T-helper 17 cell (primary cell): ENCODE measurements around the gene GRID2. TPM values are rescaled to one million over a fixed set of nuclear protein-coding genes. Genes with fewer than 3 reads are reported as not detected.
"Not testable (repeated sequence)": the region's sequence is repeated elsewhere in the genome, so short reads cannot be mapped to it uniquely, and the experiment has no call there.

Experiments
- ATAC-seq: fragments of 150-1000 bp; cut with Tn5 transposase; 2 replicates; pipeline ENCODE4 v1.10.0; 2021; ENCODE audit warnings: mild to moderate bottlenecking, moderate library complexity
- DNase-seq, 3 donors: peaks; one replicate each; pipeline versions ENCODE4 v3.0.0 to v3.0.0-alpha.2; 2020 to 2021
- H3K9me3 ChIP-seq: one replicate; pipeline ENCODE4 v1.7.0; 2013; ENCODE audit warnings: low read length, mild to moderate bottlenecking; ENCODE audit not compliant: control insufficient read depth, poor library complexity, severe bottlenecking
- H3K27ac Mint-ChIP-seq: one replicate; pipeline ENCODE4 v1.8.0; 2022; ENCODE audit warnings: mild to moderate bottlenecking, moderate library complexity, mixed read lengths
- H3K27me3 Mint-ChIP-seq: one replicate; pipeline ENCODE4 v1.8.0; 2022; ENCODE audit warnings: mixed read lengths
- H3K36me3 Mint-ChIP-seq: one replicate; pipeline ENCODE4 v1.8.0; 2022; ENCODE audit warnings: low read depth, mixed read lengths
- H3K4me1 Mint-ChIP-seq: one replicate; pipeline ENCODE4 v1.8.0; 2022; ENCODE audit warnings: mild to moderate bottlenecking, mixed read lengths
- H3K4me3 Mint-ChIP-seq: one replicate; pipeline ENCODE4 v1.8.0; 2022; ENCODE audit warnings: mild to moderate bottlenecking, moderate library complexity, mixed read lengths
- total RNA-seq, 4 donors: library from RNA in 2 of 4; stranded (reverse) in 2 of 4; gene quantifications; one replicate each; pipeline ENCODE4 v1.2.3 and lab custom pipeline; 2022 to 2026

The GRID2 gene
- total RNA-seq, 2 donors from 2014 or later, result not detected

- DNase-seq, result no peak
- Mint-ChIP-seq H3K27me3 (no peaks in the 10 kb centered on the region), H3K4me1 (no peaks in the 10 kb centered on the region), H3K27ac (no peak overlapping the region), H3K36me3 (no peaks in the 10 kb centered on the region), H3K4me3 (no peak overlapping the region)
- no peaks in the 10 kb centered on the region for H3K9me3 ChIP-seq
- ATAC-seq, result no peak
Measured at GRCh38 chr4:92268642-92269041, 35.1 kb upstream of the GRID2 start.

GRCh38 chr4:92270908-92271307 is 32.9 kb upstream of the GRID2 start:
- Mint-ChIP-seq H3K4me3 (no peak overlapping the region), H3K27me3 (no peaks in the 10 kb centered on the region), H3K4me1 (no peaks in the 10 kb centered on the region), H3K36me3 (no peaks in the 10 kb centered on the region), H3K27ac (no peak overlapping the region)
- no peaks in the 10 kb centered on the region for H3K9me3 ChIP-seq
- DNase-seq (no peak), ATAC-seq (no peak)

- not testable (repeated sequence) for H3K27ac Mint-ChIP-seq, H3K36me3 Mint-ChIP-seq, H3K4me3 Mint-ChIP-seq, ATAC-seq, H3K4me1 Mint-ChIP-seq, H3K9me3 ChIP-seq, H3K27me3 Mint-ChIP-seq, DNase-seq
Measured at GRCh38 chr4:92271551-92271950, 32.2 kb upstream of the GRID2 start.

GRCh38 chr4:92277057-92277881 is 26.5 kb upstream of the GRID2 start:
- H3K9me3 ChIP-seq, ATAC-seq, H3K27ac Mint-ChIP-seq, H3K4me3 Mint-ChIP-seq, H3K27me3 Mint-ChIP-seq, DNase-seq, H3K4me1 Mint-ChIP-seq, H3K36me3 Mint-ChIP-seq: not testable (repeated sequence)

GRCh38 chr4:92279296-92279695 is 24.5 kb upstream of the GRID2 start:
- ATAC-seq (no peak), DNase-seq (no peak)
- no peaks in the 10 kb centered on the region for H3K36me3 Mint-ChIP-seq
- H3K27me3 Mint-ChIP-seq, result no peaks in the 10 kb centered on the region
- no peak overlapping the region for H3K4me3 Mint-ChIP-seq
- no peak overlapping the region for H3K27ac Mint-ChIP-seq
- no peaks in the 10 kb centered on the region for H3K9me3 ChIP-seq
- no peaks in the 10 kb centered on the region for H3K4me1 Mint-ChIP-seq

GRCh38 chr4:92299152-92299551 is 4.6 kb upstream of the GRID2 start:
- no peak for DNase-seq
- Mint-ChIP-seq H3K4me3 (no peak overlapping the region), H3K27me3 (peaks cover 7% of the 10 kb centered on the region), H3K4me1 (no peaks in the 10 kb centered on the region), H3K36me3 (no peaks in the 10 kb centered on the region), H3K27ac (no peak overlapping the region)
- ATAC-seq, result no peak
- H3K9me3 ChIP-seq, result no peaks in the 10 kb centered on the region

- ATAC-seq (no peak), DNase-seq (no peak)
- peaks cover 2% of the 10 kb centered on the region for H3K4me1 Mint-ChIP-seq
- no peak overlapping the region for H3K4me3 Mint-ChIP-seq
- H3K27ac Mint-ChIP-seq, result no peak overlapping the region
- H3K27me3 Mint-ChIP-seq, result peaks cover 32% of the 10 kb centered on the region
- H3K9me3 ChIP-seq, result no peaks in the 10 kb centered on the region
- H3K36me3 Mint-ChIP-seq, result peaks cover 2% of the 10 kb centered on the region
Measured at GRCh38 chr4:92304121-92304520, 355 bp downstream of the GRID2 start.

GRCh38 chr4:92304606-92305005 is 840 bp downstream of the GRID2 start:
- H3K4me1 Mint-ChIP-seq, result peaks cover 2% of the 10 kb centered on the region
- ATAC-seq, result no peak
- peaks cover 32% of the 10 kb centered on the region for H3K27me3 Mint-ChIP-seq
- no peak overlapping the region for H3K27ac Mint-ChIP-seq
- H3K4me3 Mint-ChIP-seq, result no peak overlapping the region
- H3K9me3 ChIP-seq, result no peaks in the 10 kb centered on the region
- H3K36me3 Mint-ChIP-seq, result peaks cover 2% of the 10 kb centered on the region
- no peak for DNase-seq

- DNase-seq, result no peak
- H3K4me1 Mint-ChIP-seq, result peaks cover 2% of the 10 kb centered on the region
- peak overlapping the region; percentile 15 for H3K4me3 Mint-ChIP-seq
- no peaks in the 10 kb centered on the region for H3K9me3 ChIP-seq
- H3K36me3 Mint-ChIP-seq, result peaks cover 2% of the 10 kb centered on the region
- no peak overlapping the region for H3K27ac Mint-ChIP-seq
- no peak for ATAC-seq
- peaks cover 32% of the 10 kb centered on the region for H3K27me3 Mint-ChIP-seq
Measured at GRCh38 chr4:92305148-92305877, 1.5 kb downstream of the GRID2 start.

- H3K27me3 Mint-ChIP-seq, result peaks cover 32% of the 10 kb centered on the region
- H3K4me3 Mint-ChIP-seq, result no peak overlapping the region
- H3K9me3 ChIP-seq, result no peaks in the 10 kb centered on the region
- DNase-seq (no peak), ATAC-seq (no peak)
- no peak overlapping the region for H3K27ac Mint-ChIP-seq
- peaks cover 2% of the 10 kb centered on the region for H3K4me1 Mint-ChIP-seq
- peaks cover 2% of the 10 kb centered on the region for H3K36me3 Mint-ChIP-seq
Measured at GRCh38 chr4:92305878-92306520, 2.2 kb downstream of the GRID2 start.

GRCh38 chr4:92307181-92307580 is 3.4 kb downstream of the GRID2 start:
- Mint-ChIP-seq H3K36me3 (peaks cover 2% of the 10 kb centered on the region), H3K4me1 (peaks cover 2% of the 10 kb centered on the region), H3K27ac (no peak overlapping the region), H3K4me3 (no peak overlapping the region), H3K27me3 (peaks cover 32% of the 10 kb centered on the region)
- no peak for DNase-seq
- H3K9me3 ChIP-seq, result no peaks in the 10 kb centered on the region
- no peak for ATAC-seq

- no peak for DNase-seq
- peaks cover 32% of the 10 kb centered on the region for H3K27me3 Mint-ChIP-seq
- H3K9me3 ChIP-seq, result no peaks in the 10 kb centered on the region
- H3K36me3 Mint-ChIP-seq, result peaks cover 2% of the 10 kb centered on the region
- ATAC-seq, result no peak
- H3K4me1 Mint-ChIP-seq, result peaks cover 2% of the 10 kb centered on the region
- no peak overlapping the region for H3K27ac Mint-ChIP-seq
- H3K4me3 Mint-ChIP-seq, result no peak overlapping the region
Measured at GRCh38 chr4:92307866-92308265, 4.1 kb downstream of the GRID2 start.

GRCh38 chr4:92317047-92317446 is 13.3 kb downstream of the GRID2 start:
- DNase-seq, result no peak
- H3K4me3 Mint-ChIP-seq, result no peak overlapping the region
- no peaks in the 10 kb centered on the region for H3K4me1 Mint-ChIP-seq
- H3K9me3 ChIP-seq, result no peaks in the 10 kb centered on the region
- H3K36me3 Mint-ChIP-seq, result no peaks in the 10 kb centered on the region
- no peak overlapping the region for H3K27ac Mint-ChIP-seq
- no peaks in the 10 kb centered on the region for H3K27me3 Mint-ChIP-seq
- ATAC-seq, result no peak
